Mononuclear cell (primary cell): ENCODE measurements around the gene TJP1. TPM values are rescaled to one million over a fixed set of nuclear protein-coding genes. Genes with fewer than 3 reads are reported as not detected.

Source experiments
- H3K27me3 ChIP-seq: 2 replicates; pipeline ENCODE4 v1.6.0; 2011; ENCODE audit warnings: low read length, control low read depth; ENCODE audit not compliant: insufficient read depth
- H3K4me1 ChIP-seq: 2 replicates; pipeline ENCODE4 v1.5.1; 2011; ENCODE audit warnings: mild to moderate bottlenecking, low read length, control low read depth; ENCODE audit not compliant: insufficient read depth
- H3K4me3 ChIP-seq: 2 replicates; pipeline ENCODE4 v1.5.1; 2011; ENCODE audit warnings: mild to moderate bottlenecking, low read length, moderate library complexity
- H3K9me3 ChIP-seq: 2 replicates; pipeline ENCODE4 v1.5.1; 2011; ENCODE audit warnings: low read depth, mild to moderate bottlenecking, control low read depth, low read length
- total RNA-seq: library from RNA; depleted of rRNA; stranded (reverse); fragments of >200 nt; gene quantifications from one replicate; pipeline ENCODE4 v1.2.3, GENCODE V29; 2012

TJP1 gene
- total RNA-seq, 1 donor: 0.10 TPM

GRCh38 chr15:29852201-29852600, 29.9 kb upstream of the TJP1 start:
- H3K9me3 ChIP-seq: peaks cover 4% of the 10 kb centered on the region
- no peaks in the 10 kb centered on the region for H3K4me1 ChIP-seq
- no peaks in the 10 kb centered on the region for H3K27me3 ChIP-seq
- no peak overlapping the region for H3K4me3 ChIP-seq

GRCh38 chr15:29849716-29850115, 27.4 kb upstream of the TJP1 start:
- H3K4me1 ChIP-seq: no peaks in the 10 kb centered on the region
- H3K9me3 ChIP-seq: peaks cover 4% of the 10 kb centered on the region
- H3K27me3 ChIP-seq: no peaks in the 10 kb centered on the region
- H3K4me3 ChIP-seq: no peak overlapping the region

GRCh38 chr15:29849218-29849617, 26.9 kb upstream of the TJP1 start:
- no peaks in the 10 kb centered on the region for H3K4me1 ChIP-seq
- no peaks in the 10 kb centered on the region for H3K27me3 ChIP-seq
- H3K9me3 ChIP-seq: peaks cover 4% of the 10 kb centered on the region
- H3K4me3 ChIP-seq: no peak overlapping the region

GRCh38 chr15:29844290-29844903, 22.1 kb upstream of the TJP1 start:
- Histone ChIP-seq H3K9me3 (peaks cover 4% of the 10 kb centered on the region), H3K4me3 (no peak overlapping the region), H3K27me3 (peaks cover 10% of the 10 kb centered on the region), H3K4me1 (no peaks in the 10 kb centered on the region)

GRCh38 chr15:29842290-29842689, 20.0 kb upstream of the TJP1 start:
- H3K9me3 ChIP-seq: no peaks in the 10 kb centered on the region
- peaks cover 10% of the 10 kb centered on the region for H3K27me3 ChIP-seq
- H3K4me1 ChIP-seq: no peaks in the 10 kb centered on the region
- no peak overlapping the region for H3K4me3 ChIP-seq

GRCh38 chr15:29840926-29841325, 18.7 kb upstream of the TJP1 start:
- Histone ChIP-seq H3K9me3 (no peaks in the 10 kb centered on the region), H3K27me3 (peaks cover 16% of the 10 kb centered on the region), H3K4me1 (no peaks in the 10 kb centered on the region), H3K4me3 (no peak overlapping the region)

GRCh38 chr15:29840054-29840453, 17.8 kb upstream of the TJP1 start:
- Histone ChIP-seq H3K4me1 (no peaks in the 10 kb centered on the region), H3K9me3 (no peaks in the 10 kb centered on the region), H3K4me3 (no peak overlapping the region), H3K27me3 (peaks cover 16% of the 10 kb centered on the region)

GRCh38 chr15:29838352-29839010, 16.2 kb upstream of the TJP1 start:
- Histone ChIP-seq H3K27me3 (peaks cover 23% of the 10 kb centered on the region), H3K9me3 (no peaks in the 10 kb centered on the region), H3K4me1 (no peaks in the 10 kb centered on the region), H3K4me3 (no peak overlapping the region)

GRCh38 chr15:29835301-29835700, 13.0 kb upstream of the TJP1 start:
- H3K4me3 ChIP-seq: no peak overlapping the region
- peaks cover 38% of the 10 kb centered on the region for H3K27me3 ChIP-seq
- H3K9me3 ChIP-seq: no peaks in the 10 kb centered on the region
- H3K4me1 ChIP-seq: no peaks in the 10 kb centered on the region

GRCh38 chr15:29832709-29833108, 10.4 kb upstream of the TJP1 start:
- H3K9me3 ChIP-seq: no peaks in the 10 kb centered on the region

GRCh38 chr15:29826908-29827820, 4.9 kb upstream of the TJP1 start:
- H3K4me1 ChIP-seq: no peaks in the 10 kb centered on the region
- H3K4me3 ChIP-seq: no peak overlapping the region
- H3K9me3 ChIP-seq: no peaks in the 10 kb centered on the region
- peaks cover 71% of the 10 kb centered on the region for H3K27me3 ChIP-seq

More at GRCh38 chr15:29832709-29833108, 10.4 kb upstream of the TJP1 start:
- Histone ChIP-seq H3K4me1 (no peaks in the 10 kb centered on the region), H3K27me3 (peaks cover 54% of the 10 kb centered on the region), H3K4me3 (no peak overlapping the region)

- Histone ChIP-seq H3K9me3 (no peaks in the 10 kb centered on the region), H3K4me1 (no peaks in the 10 kb centered on the region), H3K4me3 (no peak overlapping the region), H3K27me3 (peaks cover 67% of the 10 kb centered on the region)
Observed at GRCh38 chr15:29825227-29825626, 3.0 kb upstream of the TJP1 start.

GRCh38 chr15:29822684-29823459, 604 bp upstream of the TJP1 start:
- Histone ChIP-seq H3K27me3 (peaks cover 76% of the 10 kb centered on the region), H3K4me1 (no peaks in the 10 kb centered on the region), H3K4me3 (no peak overlapping the region), H3K9me3 (no peaks in the 10 kb centered on the region)

GRCh38 chr15:29821416-29822099, 710 bp downstream of the TJP1 start:
- Histone ChIP-seq H3K27me3 (peaks cover 77% of the 10 kb centered on the region), H3K9me3 (no peaks in the 10 kb centered on the region)

More at GRCh38 chr15:29821416-29822099, 710 bp downstream of the TJP1 start:
- Histone ChIP-seq H3K4me3 (no peak overlapping the region), H3K4me1 (no peaks in the 10 kb centered on the region)
